Fibroblast of pulmonary artery (primary cell): ENCODE results near the gene ADCY6.
A peak's percentile ranks its signal among the peaks of the same experiment; 100 is the strongest.

ENCODE experiments used
- DNase-seq: peaks from one replicate; pipeline ENCODE4 v3.0.0-alpha.2; 2010; ENCODE audit warnings: low read depth
- H3K4me3 ChIP-seq: replicated peaks from 2 replicates; pipeline ENCODE4 v1.5.1; 2011; ENCODE audit warnings: low read depth, mild to moderate bottlenecking, control low read depth, low read length, moderate library complexity
- CTCF ChIP-seq: IDR thresholded peaks from 2 replicates; pipeline ENCODE4 v1.5.1; 2011; ENCODE audit warnings: mild to moderate bottlenecking, control low read depth, low read length, inconsistent platforms; ENCODE audit errors: missing control alignments

Gene ADCY6

GRCh38 chr12:48717252-48717695 is 71.6 kb downstream of the ADCY6 start:
- no peak for DNase-seq
- no peak for TF ChIP-seq CTCF
- H3K4me3 ChIP-seq: peak overlapping the region; percentile 83

- TF ChIP-seq CTCF: peak; percentile 14
- peak; percentile 100 for DNase-seq
- H3K4me3 ChIP-seq: peak within 1 kb of the TSS; percentile 83
Measured at GRCh38 chr12:48716493-48717251, 72.2 kb downstream of the ADCY6 start, which contains the start of gene CCNT1. TSS of gene CCNT1 (minus strand) at chr12:48716707. CDS start at chr12:48716675, 32 bp downstream.
